Panc1 (cell line): ENCODE data around the gene BANF2. TPM values are rescaled to one million over a fixed set of nuclear protein-coding genes. Genes with fewer than 3 reads are reported as not detected.

ENCODE experiments used
- ATAC-seq: fragments of 200-7000 bp; cut with Tn5 transposase; 2 replicates; pipeline ENCODE4 v1.9.1; 2020; ENCODE audit warnings: mild to moderate bottlenecking, moderate library complexity
- BruUV-seq: library from RNA; stranded (reverse); fragments of 400-500 nt; replicated peaks from 2 replicates; lab custom pipeline; 2021; lab: Mats Ljungman, UMichigan
- CTCF ChIA-PET: fragments of 300-600 bp; sonication (Branson Sonifier 250); formaldehyde crosslinking; loops from one replicate; lab custom pipeline; 2022; ENCODE audit warnings: antibody characterized with exemption; lab: Charles Lee
- POLR2A ChIA-PET: fragments of 300-600 bp; sonication (Branson Sonifier 250); formaldehyde crosslinking; loops from one replicate; lab custom pipeline; 2022; ENCODE audit warnings: antibody characterized with exemption; lab: Charles Lee
- DNase-seq: peaks from one replicate; pipeline ENCODE4 v3.0.0-alpha.2; 2010; ENCODE audit warnings: low read depth, low spot score
- H3K27ac ChIP-seq: 2 replicates; pipeline ENCODE4 v1.5.1; 2011; ENCODE audit warnings: mild to moderate bottlenecking, low read length, inconsistent platforms
- H3K27me3 ChIP-seq: fragments of 200-500 bp; sonication (Bioruptor generic); 2 replicates; pipeline ENCODE4 v1.6.0; 2014; ENCODE audit warnings: low read length, inconsistent platforms; ENCODE audit not compliant: control insufficient read depth, insufficient read depth
- H3K36me3 ChIP-seq: fragments of 200-500 bp; sonication (Bioruptor generic); 2 replicates; pipeline ENCODE4 v1.5.1; 2014; ENCODE audit warnings: inconsistent platforms, mild to moderate bottlenecking, low read length, moderate library complexity; ENCODE audit not compliant: control insufficient read depth, insufficient read depth
- H3K4me1 ChIP-seq: 2 replicates; pipeline ENCODE4 v1.5.1; 2011; ENCODE audit warnings: inconsistent platforms, mild to moderate bottlenecking, low read length, moderate library complexity; ENCODE audit not compliant: control insufficient read depth, insufficient read depth
- H3K4me3 ChIP-seq, 2 experiments: 2 replicates each; pipeline ENCODE4 v1.5.1; 2011 to 2012; ENCODE audit warnings: low read depth in 2 of 2, low read length in 2 of 2, mild to moderate bottlenecking in 2 of 2, inconsistent platforms in 1 of 2, moderate library complexity in 1 of 2
- H3K9me3 ChIP-seq: fragments of 200-500 bp; sonication (Bioruptor generic); 2 replicates; pipeline ENCODE4 v1.5.1; 2014; ENCODE audit warnings: low read depth, mild to moderate bottlenecking, inconsistent platforms, low read length, moderate library complexity; ENCODE audit not compliant: control insufficient read depth, insufficient read depth
- CTCF ChIP-seq: fragments of 450-650 bp; IDR thresholded peaks from 2 replicates; pipeline ENCODE4 v1.5.1; 2017; ENCODE audit warnings: mild to moderate bottlenecking
- POLR2AphosphoS5 ChIP-seq: IDR thresholded peaks from 2 replicates; pipeline ENCODE4 v1.6.1; 2012; ENCODE audit warnings: mild to moderate bottlenecking, low read depth, low read length, moderate library complexity
- REST ChIP-seq, 2 experiments: IDR thresholded peaks; 2 replicates each; pipeline ENCODE4 v1.6.1; 2011 to 2012; ENCODE audit warnings: low read depth in 2 of 2, control low read depth in 1 of 2, low read length in 1 of 2, mild to moderate bottlenecking in 1 of 2, moderate library complexity in 1 of 2; ENCODE audit not compliant: insufficient read depth in 1 of 2
- SIN3A ChIP-seq: IDR thresholded peaks from 2 replicates; pipeline ENCODE4 v1.6.1; 2012; ENCODE audit warnings: low read depth, mild to moderate bottlenecking, low read length, moderate library complexity, borderline replicate concordance; ENCODE audit not compliant: insufficient read depth
- TCF7L2 ChIP-seq: IDR thresholded peaks from 2 replicates; pipeline ENCODE4 v1.6.1; 2011; ENCODE audit warnings: mild to moderate bottlenecking, low read depth, low read length, inconsistent platforms
- in situ Hi-C: cut with HindIII; loops from 2 replicates; pipeline ENCODE4 v1.10.0; 2016; ENCODE audit warnings: low sequenced_read_pairs, low pct_unique_long_range_greater_than_20kb
- intact Hi-C: fragments of 100-400 bp; cut with micrococcal nuclease; formaldehyde crosslinking; loops from one replicate; pipeline ENCODE4 v1.10.0; 2022; ENCODE audit not compliant: unreplicated experiment
- total RNA-seq: library from RNA; stranded (reverse); gene quantifications from one replicate; pipeline ENCODE4 v1.2.1, GENCODE V29; 2021; ENCODE audit not compliant: unreplicated experiment

BANF2 gene
- total RNA-seq, 1 experiment from 2014 or later: not detected

DNA sequence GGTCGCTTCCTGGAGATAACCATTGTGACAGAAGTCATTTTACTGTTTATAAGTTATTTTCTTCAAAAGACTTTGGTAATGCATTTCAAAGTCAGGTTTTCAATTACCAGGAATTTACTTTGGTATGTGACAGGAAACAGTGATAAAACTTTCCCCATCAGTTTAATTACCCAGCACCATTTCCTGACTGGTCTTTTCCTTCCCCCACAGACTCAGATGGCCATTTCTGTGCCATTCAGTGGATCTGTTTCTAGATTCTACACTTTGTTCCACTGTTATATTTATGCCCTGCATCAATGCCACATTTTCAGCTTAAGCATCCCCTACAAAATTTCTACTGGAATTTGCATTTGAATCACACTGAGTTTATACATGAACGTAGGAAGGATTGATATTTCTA lies 34.0 kb upstream of the BANF2 start:
- Histone ChIP-seq H3K9me3 (no peaks in the 10 kb centered on the region), H3K4me1 (no peaks in the 10 kb centered on the region), H3K27me3 (no peaks in the 10 kb centered on the region), H3K27ac (no peak overlapping the region), H3K4me3 (no peak overlapping the region), H3K36me3 (no peaks in the 10 kb centered on the region; the same call in 1 of the 2 replicates)
- ChIA-PET CTCF (no interaction called here), POLR2A (no interaction called here)
- ATAC-seq: no peak
- DNase-seq: no peak
- in situ Hi-C loops (no loop called here), intact Hi-C loops (no loop called here)
- TF ChIP-seq POLR2AphosphoS5 (no peak), CTCF (no peak), SIN3A (no peak), REST (IDR thresholded peaks at IDR 0.05; ENCODE audit: insufficient read depth in 1 of 2, low read depth in 2 of 2, low read length in 1 of 2) (no peak), TCF7L2 (no peak)
- no TSS peak for BruUV-seq

DNA sequence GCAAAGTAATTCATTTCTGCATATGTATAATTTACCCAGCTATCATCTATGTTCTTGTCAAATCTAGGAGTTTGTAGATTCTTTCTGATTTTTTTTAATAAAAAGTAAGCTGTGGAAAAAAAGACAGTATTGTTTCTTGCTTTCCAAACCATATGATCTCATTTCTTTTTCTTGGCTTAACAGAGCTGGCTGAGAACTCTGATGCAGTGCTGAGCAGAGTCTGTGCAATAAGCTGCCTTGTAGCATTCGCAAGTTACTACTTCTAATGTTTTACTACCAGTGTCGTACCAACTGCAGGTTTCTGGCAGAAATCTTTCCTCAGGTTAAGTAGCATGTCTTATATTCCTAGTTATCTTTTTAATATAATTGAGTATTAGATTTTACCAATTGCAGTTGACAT lies 33.3 kb upstream of the BANF2 start:
- intact Hi-C loops (no loop called here), in situ Hi-C loops (no loop called here)
- CTCF ChIA-PET: no interaction called here
- no peaks in the 10 kb centered on the region; the same call in 1 of the 2 replicates for H3K36me3 ChIP-seq
- H3K9me3 ChIP-seq: no peaks in the 10 kb centered on the region
- POLR2A ChIA-PET: interaction anchor here (0.7 kb wide), 1 partner anchor 235 kb away, joined by 5 read pairs; no protein-coding TSS in a partner anchor
- no peak overlapping the region for H3K27ac ChIP-seq
- no peak for ATAC-seq
- H3K4me3 ChIP-seq: no peak overlapping the region
- no peaks in the 10 kb centered on the region for H3K4me1 ChIP-seq
- no TSS peak for BruUV-seq
- no peak for DNase-seq
- H3K27me3 ChIP-seq: no peaks in the 10 kb centered on the region
- TF ChIP-seq CTCF (no peak), POLR2AphosphoS5 (no peak), REST (IDR thresholded peaks at IDR 0.05; ENCODE audit: insufficient read depth in 1 of 2, low read depth in 2 of 2, low read length in 1 of 2) (no peak), SIN3A (no peak), TCF7L2 (no peak)
